SJCRH30 (cell line): ENCODE measurements around the gene DMRT1. TPM values are rescaled to one million over a fixed set of nuclear protein-coding genes. Genes with fewer than 3 reads are reported as not detected.
"Not testable (repeated sequence)": the region's sequence is repeated elsewhere in the genome, so short reads cannot be mapped to it uniquely, and the experiment has no call there.

Experiments used
- DNase-seq, 2 experiments: peaks; one replicate each; pipeline ENCODE4 v3.0.0-alpha.2; 2015 to 2020
- H3K27ac ChIP-seq: fragments of 250-450 bp; sonication (Bioruptor Pico); 2 replicates; pipeline ENCODE4 v1.5.1; 2020; ENCODE audit warnings: mild to moderate bottlenecking, moderate library complexity
- H3K27me3 ChIP-seq: fragments of 250-450 bp; sonication (Bioruptor Pico); 2 replicates; pipeline ENCODE4 v1.5.1; 2020; ENCODE audit warnings: mild to moderate bottlenecking, moderate library complexity
- H3K36me3 ChIP-seq: fragments of 250-450 bp; sonication (Bioruptor Pico); 2 replicates; pipeline ENCODE4 v1.5.1; 2020; ENCODE audit warnings: mild to moderate bottlenecking, moderate library complexity
- H3K4me1 ChIP-seq: fragments of 250-450 bp; sonication (Bioruptor Pico); 2 replicates; pipeline ENCODE4 v1.5.1; 2020; ENCODE audit warnings: mild to moderate bottlenecking, moderate library complexity
- H3K4me3 ChIP-seq: fragments of 250-450 bp; sonication (Bioruptor Pico); 2 replicates; pipeline ENCODE4 v1.5.1; 2020; ENCODE audit warnings: mild to moderate bottlenecking, moderate library complexity
- H3K9me3 ChIP-seq: fragments of 250-450 bp; sonication (Bioruptor Pico); replicated peaks from 2 replicates; pipeline ENCODE4 v1.5.1; 2020; ENCODE audit warnings: mild to moderate bottlenecking, moderate library complexity
- total RNA-seq: library from RNA; depleted of rRNA; stranded (reverse); fragments of >200 nt; shearing (Covaris generic); gene quantifications from 2 replicates; pipeline ENCODE4 v1.2.3, GENCODE V29; 2014

Gene DMRT1
- total RNA-seq, 1 experiment from 2014 or later: not detected

GRCh38 chr9:842635-843426 is 1.3 kb downstream of the DMRT1 start:
- H3K9me3 ChIP-seq: no peaks in the 10 kb centered on the region
- no peak for DNase-seq
- H3K4me1 ChIP-seq: no peaks in the 10 kb centered on the region
- H3K27me3 ChIP-seq: no peaks in the 10 kb centered on the region
- no peak overlapping the region for H3K27ac ChIP-seq
- no peak overlapping the region for H3K4me3 ChIP-seq
- no peaks in the 10 kb centered on the region for H3K36me3 ChIP-seq

DNA sequence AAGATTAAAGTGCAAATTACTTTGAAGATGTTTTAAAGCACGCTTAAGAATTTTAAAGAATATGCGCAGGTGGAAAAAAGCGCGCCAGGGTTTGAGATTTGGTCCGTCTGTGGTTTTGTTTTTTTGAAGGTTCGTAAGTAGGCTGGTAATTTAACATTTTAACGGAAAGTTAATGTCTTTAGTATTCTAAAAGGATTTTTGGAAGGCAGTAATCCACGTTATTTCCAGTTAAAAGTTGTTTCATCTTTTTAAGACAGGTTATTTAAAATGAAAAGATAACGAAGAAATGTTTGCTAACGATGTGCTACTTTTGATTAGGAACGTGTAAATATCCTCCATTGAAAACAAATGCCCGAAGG is 1.9 kb downstream of the DMRT1 start:
- H3K27ac ChIP-seq: no peak overlapping the region
- H3K27me3 ChIP-seq: no peaks in the 10 kb centered on the region
- no peaks in the 10 kb centered on the region for H3K9me3 ChIP-seq
- no peaks in the 10 kb centered on the region for H3K4me1 ChIP-seq
- no peak overlapping the region for H3K4me3 ChIP-seq
- H3K36me3 ChIP-seq: no peaks in the 10 kb centered on the region
- no peak for DNase-seq

DNA sequence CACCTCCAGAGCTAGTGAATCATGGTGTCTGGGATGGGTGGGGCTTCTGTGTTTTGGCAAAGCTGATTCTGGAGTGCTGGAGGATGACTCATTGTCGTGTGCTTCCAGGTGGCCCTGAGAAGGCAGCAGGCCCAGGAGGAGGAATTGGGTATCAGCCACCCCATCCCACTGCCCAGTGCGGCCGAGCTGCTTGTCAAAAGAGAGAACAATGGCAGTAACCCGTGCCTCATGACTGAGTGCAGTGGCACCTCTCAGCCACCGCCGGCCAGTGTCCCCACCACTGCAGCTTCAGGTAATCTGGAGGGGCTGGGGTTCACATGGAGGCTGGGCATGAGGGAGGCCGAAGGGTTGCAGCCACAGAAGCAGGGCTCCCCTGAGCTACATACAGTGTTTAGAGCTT is 5.4 kb downstream of the DMRT1 start:
- H3K27me3 ChIP-seq: no peaks in the 10 kb centered on the region
- no peak overlapping the region for H3K4me3 ChIP-seq
- no peak for DNase-seq
- H3K9me3 ChIP-seq: no peaks in the 10 kb centered on the region
- no peak overlapping the region for H3K27ac ChIP-seq
- H3K4me1 ChIP-seq: no peaks in the 10 kb centered on the region
- no peaks in the 10 kb centered on the region for H3K36me3 ChIP-seq

- Histone ChIP-seq H3K27ac (no peak overlapping the region), H3K4me3 (no peak overlapping the region), H3K36me3 (no peaks in the 10 kb centered on the region), H3K9me3 (no peaks in the 10 kb centered on the region), H3K27me3 (no peaks in the 10 kb centered on the region), H3K4me1 (no peaks in the 10 kb centered on the region)
- no peak for DNase-seq
Measured at GRCh38 chr9:847505-847904, 6.0 kb downstream of the DMRT1 start.

DNA sequence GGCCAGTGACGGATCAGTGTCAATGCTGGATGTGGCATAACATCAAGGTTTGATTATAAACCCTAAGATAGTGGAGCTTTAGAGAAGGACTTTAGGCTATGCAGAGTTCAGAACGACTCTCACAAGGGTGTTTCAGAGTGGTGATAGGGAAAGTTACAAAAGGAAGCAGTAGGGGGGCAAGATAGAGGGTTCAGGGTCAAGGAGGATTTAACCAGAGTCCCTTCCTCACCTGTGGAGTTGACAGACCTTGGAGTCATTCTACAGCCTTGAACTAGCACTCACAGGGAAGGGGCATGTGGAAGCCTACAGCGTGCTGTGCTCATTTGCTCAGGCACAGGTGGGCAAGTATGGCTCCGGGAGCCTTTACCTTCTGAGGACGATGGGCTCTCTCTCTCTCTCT is 7.9 kb downstream of the DMRT1 start:
- Histone ChIP-seq H3K4me1 (no peaks in the 10 kb centered on the region), H3K9me3 (no peaks in the 10 kb centered on the region), H3K27ac (no peak overlapping the region), H3K36me3 (no peaks in the 10 kb centered on the region), H3K4me3 (no peak overlapping the region), H3K27me3 (no peaks in the 10 kb centered on the region)
- DNase-seq: no peak

- Histone ChIP-seq H3K27me3 (no peaks in the 10 kb centered on the region), H3K4me1 (no peaks in the 10 kb centered on the region), H3K27ac (no peak overlapping the region), H3K36me3 (no peaks in the 10 kb centered on the region), H3K4me3 (no peak overlapping the region), H3K9me3 (no peaks in the 10 kb centered on the region)
- no peak for DNase-seq
Measured at GRCh38 chr9:852539-852938, 11.0 kb downstream of the DMRT1 start.

GRCh38 chr9:859251-859650 is 17.8 kb downstream of the DMRT1 start:
- no peaks in the 10 kb centered on the region for H3K4me1 ChIP-seq
- no peak overlapping the region for H3K4me3 ChIP-seq
- no peak for DNase-seq
- no peaks in the 10 kb centered on the region for H3K27me3 ChIP-seq
- H3K36me3 ChIP-seq: no peaks in the 10 kb centered on the region
- H3K27ac ChIP-seq: no peak overlapping the region
- H3K9me3 ChIP-seq: no peaks in the 10 kb centered on the region

DNA sequence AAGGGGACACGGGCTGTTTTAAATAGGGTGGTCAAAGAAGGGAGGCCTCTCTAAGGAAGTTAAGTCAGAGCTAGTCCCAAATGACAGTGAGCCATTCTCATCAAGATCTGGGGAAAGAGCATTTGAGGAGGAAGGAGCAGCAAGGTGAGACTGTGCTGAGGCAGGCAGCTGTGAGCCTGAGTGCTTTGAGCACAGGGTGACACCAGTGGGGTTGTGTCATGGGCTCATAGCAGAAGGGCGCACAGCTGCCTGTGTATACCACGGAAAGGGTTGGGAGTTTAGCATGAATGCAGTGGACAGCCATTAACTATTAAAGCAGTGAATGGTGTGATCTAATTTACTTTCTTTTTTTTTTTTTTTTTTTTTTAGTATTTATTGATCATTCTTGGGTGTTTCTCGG is 19.2 kb downstream of the DMRT1 start:
- no peak overlapping the region for H3K4me3 ChIP-seq
- DNase-seq: no peak
- no peaks in the 10 kb centered on the region for H3K36me3 ChIP-seq
- no peaks in the 10 kb centered on the region for H3K27me3 ChIP-seq
- no peaks in the 10 kb centered on the region for H3K4me1 ChIP-seq
- no peak overlapping the region for H3K27ac ChIP-seq
- no peaks in the 10 kb centered on the region for H3K9me3 ChIP-seq

- not testable (repeated sequence) for H3K9me3 ChIP-seq, H3K4me1 ChIP-seq, H3K27ac ChIP-seq, DNase-seq, H3K36me3 ChIP-seq, H3K27me3 ChIP-seq, H3K4me3 ChIP-seq
Measured at GRCh38 chr9:861525-861924, 20.0 kb downstream of the DMRT1 start.

DNA sequence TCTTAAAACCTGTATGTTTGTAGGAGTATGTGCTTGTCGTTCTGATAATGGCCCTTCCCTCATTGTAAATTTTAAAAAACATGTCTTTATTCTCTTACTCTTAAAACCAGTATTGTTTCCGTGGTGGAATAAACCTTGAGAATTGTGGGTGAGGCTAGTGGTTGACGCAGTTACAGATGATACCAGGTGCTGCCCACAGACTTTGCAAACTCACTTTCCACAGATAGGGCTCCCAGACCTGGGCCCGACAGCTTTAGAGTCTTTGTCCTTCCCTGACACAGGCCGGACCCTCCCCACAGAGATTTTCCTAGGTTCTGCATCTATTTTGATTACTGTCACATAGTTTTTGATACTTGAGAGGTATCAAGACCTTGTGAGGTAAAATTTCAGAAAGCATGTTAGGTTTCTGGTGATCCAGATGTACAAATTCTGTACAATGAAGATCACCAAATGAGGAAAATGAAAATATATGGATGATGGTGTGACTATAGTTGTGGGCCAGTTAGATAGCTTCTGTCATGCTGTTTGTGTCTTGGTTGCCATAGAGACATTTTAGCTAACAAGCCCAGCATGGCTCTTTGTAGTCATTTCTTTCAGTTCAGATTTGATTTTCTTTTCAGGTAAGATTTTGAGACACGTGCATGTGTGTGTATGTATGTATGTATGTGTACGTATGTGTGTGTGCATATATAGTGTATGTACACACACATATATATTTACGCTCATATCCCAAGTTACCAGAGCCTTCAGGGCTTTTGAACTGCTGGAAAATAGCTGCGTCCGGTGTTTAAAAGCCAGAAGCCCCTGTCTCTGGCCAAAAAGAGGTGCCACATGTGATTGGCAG is 33.8 kb downstream of the DMRT1 start:
- DNase-seq: no peak
- Histone ChIP-seq H3K27ac (no peak overlapping the region), H3K36me3 (no peaks in the 10 kb centered on the region), H3K27me3 (no peaks in the 10 kb centered on the region), H3K9me3 (no peaks in the 10 kb centered on the region), H3K4me1 (no peaks in the 10 kb centered on the region), H3K4me3 (no peak overlapping the region)

DNA sequence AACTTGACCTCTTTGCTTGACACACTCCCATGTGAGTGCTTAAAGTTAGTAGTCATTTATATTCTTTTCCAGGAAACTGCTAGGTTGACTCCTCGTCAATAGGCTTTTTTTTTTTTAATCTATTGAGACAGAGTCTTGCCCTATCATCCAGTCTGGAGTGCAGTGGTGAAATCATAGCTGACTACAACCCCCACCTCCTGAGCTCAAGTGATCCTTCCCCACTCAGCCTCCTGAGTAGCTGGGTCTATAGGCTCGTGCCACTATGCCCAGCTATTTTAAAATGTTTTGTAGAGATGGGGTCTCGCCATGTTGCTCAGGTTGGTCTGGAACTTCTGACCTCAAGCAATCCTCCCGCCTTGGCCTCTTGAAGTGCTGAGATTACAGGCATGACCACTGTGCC is 34.9 kb downstream of the DMRT1 start:
- H3K36me3 ChIP-seq: no peaks in the 10 kb centered on the region
- no peak for DNase-seq
- no peaks in the 10 kb centered on the region for H3K9me3 ChIP-seq
- no peak overlapping the region for H3K27ac ChIP-seq
- no peak overlapping the region for H3K4me3 ChIP-seq
- no peaks in the 10 kb centered on the region for H3K27me3 ChIP-seq
- no peaks in the 10 kb centered on the region for H3K4me1 ChIP-seq

GRCh38 chr9:878239-878638 is 36.7 kb downstream of the DMRT1 start:
- Histone ChIP-seq H3K4me1 (no peaks in the 10 kb centered on the region), H3K4me3 (no peak overlapping the region), H3K27me3 (no peaks in the 10 kb centered on the region), H3K9me3 (no peaks in the 10 kb centered on the region), H3K27ac (no peak overlapping the region), H3K36me3 (no peaks in the 10 kb centered on the region)
- no peak for DNase-seq

DNA sequence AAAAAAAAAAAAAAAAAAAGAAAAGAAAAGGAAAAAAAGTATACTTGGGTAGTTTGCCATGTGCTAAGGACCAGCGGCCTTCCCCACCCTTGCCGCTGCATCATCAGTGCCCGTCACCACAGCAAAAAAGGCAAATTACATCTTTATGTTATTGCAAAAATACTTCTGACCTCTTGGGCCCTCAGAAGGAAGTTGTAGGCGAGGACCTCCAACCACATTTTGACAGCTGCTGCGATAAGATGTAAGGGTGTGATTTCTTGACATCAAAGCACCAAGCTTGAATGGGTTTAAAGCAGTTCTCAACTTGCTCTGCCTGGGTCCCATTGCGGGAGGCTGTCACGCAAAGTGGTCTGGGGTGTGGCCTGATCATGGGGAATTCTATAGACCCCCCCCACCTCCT is 39.2 kb downstream of the DMRT1 start:
- no peak for DNase-seq
- no peaks in the 10 kb centered on the region for H3K36me3 ChIP-seq
- H3K4me1 ChIP-seq: no peaks in the 10 kb centered on the region
- H3K4me3 ChIP-seq: no peak overlapping the region
- H3K9me3 ChIP-seq: no peaks in the 10 kb centered on the region
- no peaks in the 10 kb centered on the region for H3K27me3 ChIP-seq
- no peak overlapping the region for H3K27ac ChIP-seq

- H3K27me3 ChIP-seq: no peaks in the 10 kb centered on the region
- DNase-seq: no peak
- no peak overlapping the region for H3K27ac ChIP-seq
- no peak overlapping the region for H3K4me3 ChIP-seq
- no peaks in the 10 kb centered on the region for H3K9me3 ChIP-seq
- no peaks in the 10 kb centered on the region for H3K4me1 ChIP-seq
- no peaks in the 10 kb centered on the region for H3K36me3 ChIP-seq
Measured at GRCh38 chr9:882416-882924, 41.0 kb downstream of the DMRT1 start.

DNA sequence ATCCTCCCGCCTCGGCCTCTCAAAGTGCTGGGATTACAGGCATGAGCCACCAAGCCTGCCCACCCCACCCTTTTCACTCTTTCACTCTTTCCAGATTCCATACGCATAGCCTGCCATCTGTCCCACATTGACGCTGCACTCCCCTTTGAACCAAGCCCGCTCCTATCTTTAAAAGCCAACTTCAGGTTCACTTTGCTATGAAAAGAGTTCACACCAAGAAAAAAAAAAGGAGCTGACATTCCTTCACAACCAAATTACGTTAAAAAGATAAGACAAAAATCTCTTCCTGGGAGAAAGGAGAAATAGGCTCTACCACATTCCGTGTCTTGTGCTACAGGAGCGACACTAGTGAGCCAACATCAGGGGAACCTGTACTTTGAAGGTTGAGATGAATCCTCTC is 41.5 kb downstream of the DMRT1 start:
- DNase-seq: no peak
- Histone ChIP-seq H3K9me3 (no peaks in the 10 kb centered on the region), H3K27ac (no peak overlapping the region), H3K4me3 (no peak overlapping the region), H3K36me3 (no peaks in the 10 kb centered on the region), H3K4me1 (no peaks in the 10 kb centered on the region), H3K27me3 (no peaks in the 10 kb centered on the region)
